Mucosa of rectum (tissue), 2 donors: ENCODE measurements around the gene UTP25.
"Not testable (repeated sequence)": the region's sequence is repeated elsewhere in the genome, so short reads cannot be mapped to it uniquely, and the experiment has no call there.

Experiments used
- H3K27ac ChIP-seq, 2 donors: one replicate each; pipeline ENCODE4 v1.7.0; 2013; ENCODE audit warnings: inconsistent platforms in 2 of 2, low read depth in 2 of 2, low read length in 2 of 2
- H3K27me3 ChIP-seq, 2 donors: one replicate each; pipeline ENCODE4 v1.7.0; 2013; ENCODE audit warnings: low read length in 2 of 2; ENCODE audit not compliant: control insufficient read depth in 2 of 2, insufficient read depth in 2 of 2
- H3K36me3 ChIP-seq, 2 donors: one replicate each; pipeline ENCODE4 v1.7.0; 2013; ENCODE audit warnings: low read length in 2 of 2; ENCODE audit not compliant: control insufficient read depth in 2 of 2, insufficient read depth in 2 of 2
- H3K4me1 ChIP-seq, 2 donors: one replicate each; pipeline ENCODE4 v1.7.0; 2013; ENCODE audit warnings: low read length in 2 of 2, mild to moderate bottlenecking in 1 of 2; ENCODE audit not compliant: control insufficient read depth in 2 of 2, insufficient read depth in 2 of 2
- H3K4me3 ChIP-seq, 2 donors: one replicate each; pipeline ENCODE4 v1.7.0; 2013; ENCODE audit warnings: low read length in 2 of 2
- H3K9ac ChIP-seq, 2 donors: one replicate each; pipeline ENCODE4 v1.7.0; 2013; ENCODE audit warnings: low read length in 2 of 2, low read depth in 1 of 2, mild to moderate bottlenecking in 1 of 2
- H3K9me3 ChIP-seq, 2 donors: one replicate each; pipeline ENCODE4 v1.7.0; 2013; ENCODE audit warnings: low read length in 2 of 2; ENCODE audit not compliant: control insufficient read depth in 2 of 2
- donor health status: healthy.
- donor health status: Normal muscosa, but diverticular disease.

Gene UTP25

DNA sequence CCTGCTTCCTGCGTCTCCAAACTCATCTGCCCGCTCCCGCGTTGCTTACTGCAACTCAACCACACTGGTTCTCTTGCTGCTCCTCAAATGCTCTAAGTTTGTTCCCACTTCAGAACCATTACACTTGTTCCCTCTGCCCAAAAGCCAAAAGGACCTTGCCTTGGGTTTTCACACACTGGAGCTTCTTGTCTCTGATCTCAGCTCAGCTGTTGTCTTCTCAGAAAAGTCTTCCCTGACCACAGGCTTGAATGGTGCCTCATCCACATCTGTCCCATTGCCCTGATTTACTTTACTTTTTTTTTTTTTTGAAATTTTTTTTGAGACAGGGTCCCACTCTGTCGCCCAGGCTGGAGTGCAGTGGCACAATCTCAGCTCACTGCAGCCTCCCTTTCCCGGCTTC is 66.0 kb downstream of the UTP25 start:
- Histone ChIP-seq H3K9me3 (no peaks in the 10 kb centered on the region), H3K27me3 (no peaks in the 10 kb centered on the region), H3K4me1 (no peaks in the 10 kb centered on the region), H3K36me3 (no peaks in the 10 kb centered on the region), H3K9ac (no peak overlapping the region), H3K4me3 (no peak overlapping the region), H3K27ac (no peak overlapping the region)

DNA sequence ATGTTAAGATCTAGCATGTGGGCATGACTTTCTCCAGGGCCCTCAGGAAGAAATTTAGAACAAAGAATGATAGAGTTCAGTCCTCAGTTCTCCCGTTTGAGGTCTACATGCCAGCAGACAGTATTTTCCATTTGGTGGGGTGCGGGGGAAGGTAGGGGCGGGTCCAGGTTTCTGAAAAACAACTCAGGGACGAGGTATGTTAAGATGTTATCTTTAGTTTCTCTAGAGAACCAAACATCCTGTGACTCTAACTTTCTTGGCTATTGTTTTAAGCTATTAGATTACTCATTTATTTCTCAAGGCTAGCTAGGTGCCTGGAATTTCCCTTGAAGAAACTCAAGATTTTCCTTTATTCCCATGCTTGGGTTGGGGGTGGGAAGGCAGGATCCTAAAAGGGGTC is 67.9 kb downstream of the UTP25 start:
- H3K27me3 ChIP-seq = no peaks in the 10 kb centered on the region
- H3K27ac ChIP-seq = no peak overlapping the region
- no peaks in the 10 kb centered on the region for H3K4me1 ChIP-seq
- H3K9ac ChIP-seq = no peak overlapping the region
- no peak overlapping the region for H3K4me3 ChIP-seq
- H3K36me3 ChIP-seq = no peaks in the 10 kb centered on the region
- no peaks in the 10 kb centered on the region for H3K9me3 ChIP-seq

DNA sequence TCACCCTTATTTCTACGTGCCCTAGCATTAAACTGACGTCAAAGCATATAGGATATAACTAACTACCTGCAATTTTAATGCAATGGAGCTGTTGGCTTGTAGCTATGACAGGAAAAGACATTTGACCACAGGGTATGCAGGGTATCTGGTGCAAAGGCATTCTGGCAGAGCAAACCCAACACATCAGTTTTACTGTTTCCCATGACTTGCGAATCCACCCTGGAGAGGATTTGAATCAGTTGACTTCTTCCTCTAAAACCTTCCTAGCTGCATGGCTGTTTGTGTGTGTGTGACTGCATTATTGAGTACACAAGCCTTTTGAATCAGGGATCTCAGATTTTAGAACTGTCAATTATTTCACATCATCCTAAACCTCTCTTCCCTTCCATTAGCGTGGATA is 68.6 kb downstream of the UTP25 start:
- Histone ChIP-seq H3K9ac (no peak overlapping the region), H3K9me3 (no peaks in the 10 kb centered on the region), H3K27ac (no peak overlapping the region), H3K27me3 (no peaks in the 10 kb centered on the region), H3K36me3 (no peaks in the 10 kb centered on the region), H3K4me3 (no peak overlapping the region), H3K4me1 (no peaks in the 10 kb centered on the region)

DNA sequence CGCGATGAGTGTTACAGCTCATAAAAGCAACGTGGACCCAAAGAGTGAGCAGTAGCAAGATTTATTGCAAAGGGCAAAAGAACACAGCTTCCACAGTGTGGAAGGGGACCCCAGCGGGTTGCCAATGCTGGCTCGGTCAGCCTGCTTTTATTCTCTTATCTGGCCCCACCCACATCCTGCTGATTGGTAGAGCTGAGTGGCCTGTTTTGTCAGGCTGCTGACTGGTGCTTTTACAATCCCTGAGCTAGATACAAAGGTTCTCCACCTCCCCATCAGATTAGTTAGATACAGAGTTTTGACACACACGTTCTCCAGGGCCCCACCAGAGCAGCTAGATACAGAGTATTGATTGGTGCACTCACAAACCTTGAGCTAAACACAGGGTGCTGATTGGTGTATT is 70.5 kb downstream of the UTP25 start:
- not testable (repeated sequence) for H3K9ac ChIP-seq

DNA sequence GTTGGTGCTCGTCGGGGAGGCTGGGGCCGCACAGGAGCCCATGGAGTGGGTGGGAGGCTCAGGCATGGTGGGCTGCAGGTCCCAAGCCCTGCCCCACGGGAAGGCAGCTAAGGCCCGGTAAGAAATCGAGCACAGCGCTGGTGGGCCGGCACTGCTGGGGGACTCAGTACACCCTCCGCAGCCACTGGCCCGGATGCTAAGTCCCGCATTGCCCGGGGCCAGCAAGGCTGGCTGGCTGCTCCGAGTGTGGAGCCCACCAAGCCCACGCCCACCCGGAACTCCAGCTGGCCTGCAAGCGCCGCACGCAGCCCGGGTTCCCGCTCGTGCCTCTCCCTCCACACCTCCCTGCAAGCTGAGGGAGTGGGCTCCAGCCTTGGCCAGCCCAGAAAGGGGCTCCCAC is 71.1 kb downstream of the UTP25 start:
- H3K9me3 ChIP-seq, H3K27ac ChIP-seq, H3K9ac ChIP-seq, H3K36me3 ChIP-seq, H3K27me3 ChIP-seq, H3K4me1 ChIP-seq, H3K4me3 ChIP-seq: not testable (repeated sequence)

More for the DNA sequence above, 70.5 kb downstream of the UTP25 start:
- H3K36me3 ChIP-seq, H3K27ac ChIP-seq, H3K27me3 ChIP-seq, H3K4me1 ChIP-seq, H3K9me3 ChIP-seq, H3K4me3 ChIP-seq: not testable (repeated sequence)

DNA sequence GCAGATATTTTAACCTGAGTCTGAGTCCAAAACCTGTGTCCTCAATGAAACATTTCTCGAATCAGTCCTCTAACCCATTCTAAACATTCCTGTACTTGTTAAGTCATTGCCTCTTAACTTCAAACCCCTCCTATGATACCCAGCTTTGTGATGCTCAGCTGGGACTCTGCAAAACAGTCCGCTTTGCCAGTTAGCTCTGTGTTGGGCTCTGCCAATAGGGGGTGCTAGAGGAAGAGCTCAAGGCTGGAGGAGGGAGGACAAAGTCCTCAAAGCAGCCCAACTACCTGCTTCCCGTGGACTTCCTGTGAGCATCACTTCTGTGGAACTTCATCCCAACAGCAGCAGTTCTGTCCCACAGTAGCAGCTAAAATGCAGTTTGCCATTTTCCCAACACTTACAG is 72.2 kb downstream of the UTP25 start:
- no peak overlapping the region for H3K27ac ChIP-seq
- H3K27me3 ChIP-seq = no peaks in the 10 kb centered on the region
- H3K4me1 ChIP-seq = no peaks in the 10 kb centered on the region
- no peak overlapping the region for H3K9ac ChIP-seq
- no peak overlapping the region for H3K4me3 ChIP-seq
- no peaks in the 10 kb centered on the region for H3K36me3 ChIP-seq
- H3K9me3 ChIP-seq = no peaks in the 10 kb centered on the region

DNA sequence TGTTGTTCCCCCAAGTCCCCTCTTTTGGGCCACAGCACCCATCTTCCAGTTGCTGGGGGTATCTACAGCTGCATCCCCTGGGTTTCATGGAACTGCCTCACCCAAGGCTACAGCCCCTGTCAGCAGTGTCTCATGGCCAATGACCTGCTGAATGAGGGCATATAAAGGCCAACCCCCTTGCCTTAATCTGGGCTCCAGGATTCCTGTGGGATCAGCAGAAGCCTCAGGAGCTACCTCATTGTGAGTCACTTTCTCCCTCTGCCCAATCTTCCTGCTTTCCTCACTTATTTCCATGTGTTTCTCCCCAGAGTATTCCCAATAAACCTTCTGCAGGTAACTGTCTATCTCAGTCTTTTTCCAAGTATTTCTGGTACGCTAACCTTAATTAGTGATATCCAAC is 73.0 kb downstream of the UTP25 start:
- no peak overlapping the region for H3K4me3 ChIP-seq
- no peaks in the 10 kb centered on the region for H3K27me3 ChIP-seq
- no peaks in the 10 kb centered on the region for H3K9me3 ChIP-seq
- no peak overlapping the region for H3K9ac ChIP-seq
- H3K27ac ChIP-seq = no peak overlapping the region
- no peaks in the 10 kb centered on the region for H3K4me1 ChIP-seq
- H3K36me3 ChIP-seq = no peaks in the 10 kb centered on the region

DNA sequence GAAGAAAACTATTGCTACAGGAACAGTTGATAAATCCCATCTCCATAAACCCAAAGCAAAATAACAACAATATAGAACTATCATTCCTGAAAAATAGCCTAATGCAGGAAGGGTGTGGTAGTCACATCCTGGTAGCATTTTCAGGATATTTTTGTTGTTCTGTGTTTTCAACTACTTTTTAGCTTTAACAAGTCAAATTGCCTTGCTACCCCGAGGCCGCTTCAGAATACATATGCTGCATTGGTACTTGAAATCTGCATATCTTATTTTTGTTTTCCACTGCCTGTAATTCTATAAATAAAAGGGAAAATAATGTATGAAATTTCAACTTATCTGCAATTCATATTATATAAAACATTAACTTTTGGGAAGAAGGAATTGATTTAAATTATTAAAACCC is 73.4 kb downstream of the UTP25 start:
- no peaks in the 10 kb centered on the region for H3K4me1 ChIP-seq
- H3K9me3 ChIP-seq = no peaks in the 10 kb centered on the region
- no peak overlapping the region for H3K9ac ChIP-seq
- H3K27ac ChIP-seq = no peak overlapping the region
- no peaks in the 10 kb centered on the region for H3K36me3 ChIP-seq
- no peaks in the 10 kb centered on the region for H3K27me3 ChIP-seq
- H3K4me3 ChIP-seq = no peak overlapping the region

DNA sequence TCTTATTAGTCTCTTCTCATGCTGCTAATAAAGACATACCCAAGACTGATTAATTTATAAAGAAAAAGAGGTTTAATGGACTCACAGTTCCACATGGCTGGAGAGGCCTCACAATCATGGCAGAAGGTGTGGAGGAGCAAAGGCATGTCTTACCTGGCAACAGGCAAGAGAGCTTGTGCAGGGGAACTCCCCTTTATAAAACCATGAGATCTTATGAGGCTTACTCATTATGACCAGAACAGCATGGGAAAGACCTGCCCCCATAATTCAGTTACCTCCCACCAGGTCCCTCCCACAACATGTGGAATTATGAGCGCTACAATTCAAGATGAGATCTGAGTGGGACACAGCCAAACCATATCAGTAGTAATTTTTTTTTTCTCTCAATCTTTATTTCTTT is 77.0 kb downstream of the UTP25 start:
- not testable (repeated sequence) for H3K36me3 ChIP-seq, H3K9ac ChIP-seq, H3K9me3 ChIP-seq, H3K27ac ChIP-seq, H3K4me3 ChIP-seq, H3K27me3 ChIP-seq, H3K4me1 ChIP-seq
